GM18505 (cell line): ENCODE data around the gene SNX3.

ENCODE experiments used
- ATAC-seq: cut with Tn5 transposase; IDR thresholded peaks from one replicate; pipeline ENCODE4 v1.9.1; 2021; ENCODE audit not compliant: unreplicated experiment
- POLR2A ChIP-seq: IDR thresholded peaks from 4 replicates; pipeline ENCODE4 v1.6.1; 2011; ENCODE audit warnings: borderline replicate concordance; ENCODE audit not compliant: insufficient read depth, insufficient read length; ENCODE audit errors: extremely low read depth

Gene SNX3

GRCh38 chr6:108203189-108204112 lies 57.4 kb downstream of the SNX3 start:
- no peak for TF ChIP-seq POLR2A
- ATAC-seq, result no peak

DNA sequence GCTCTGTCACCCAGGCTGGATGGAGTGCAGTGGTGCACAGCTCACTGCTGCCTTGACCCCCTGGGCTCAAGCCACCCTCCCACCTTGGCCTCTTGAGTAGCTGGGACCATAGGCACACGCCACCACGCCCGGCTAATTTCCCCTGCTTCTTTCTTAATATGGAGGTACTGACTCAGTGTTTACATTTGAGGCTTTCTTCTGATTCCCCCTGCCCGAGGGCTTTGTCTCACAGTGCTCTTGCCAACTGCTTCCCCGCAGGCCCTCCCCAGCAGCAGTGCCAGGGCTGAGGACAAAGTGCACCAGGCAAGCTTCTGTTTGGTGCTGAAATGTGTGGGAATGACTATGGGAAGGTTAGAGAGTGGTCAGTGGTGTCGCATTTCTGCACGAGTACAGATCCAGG lies 60.2 kb downstream of the SNX3 start:
- TF ChIP-seq POLR2A, result no peak
- no peak for ATAC-seq

DNA sequence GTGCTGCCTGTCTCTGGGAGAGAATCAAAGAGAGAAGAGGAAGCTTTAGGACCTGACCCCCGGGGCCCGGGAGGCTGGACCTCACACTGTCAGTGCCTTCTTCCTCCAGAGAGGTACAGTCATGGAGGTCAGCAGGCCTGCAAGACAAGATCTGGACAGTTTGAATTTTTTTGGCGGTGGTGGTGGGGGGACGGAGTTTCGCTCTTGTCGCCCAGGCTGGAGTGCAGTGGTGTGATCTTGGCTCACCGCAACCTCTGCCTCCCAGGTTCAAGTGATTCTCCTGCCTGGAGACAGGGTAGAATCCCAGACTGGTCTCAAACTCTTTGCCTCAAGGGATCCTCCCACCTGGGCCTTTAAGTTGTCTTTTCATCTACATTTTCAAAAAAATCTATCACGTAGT lies 60.7 kb downstream of the SNX3 start:
- no peak for TF ChIP-seq POLR2A
- no peak for ATAC-seq

DNA sequence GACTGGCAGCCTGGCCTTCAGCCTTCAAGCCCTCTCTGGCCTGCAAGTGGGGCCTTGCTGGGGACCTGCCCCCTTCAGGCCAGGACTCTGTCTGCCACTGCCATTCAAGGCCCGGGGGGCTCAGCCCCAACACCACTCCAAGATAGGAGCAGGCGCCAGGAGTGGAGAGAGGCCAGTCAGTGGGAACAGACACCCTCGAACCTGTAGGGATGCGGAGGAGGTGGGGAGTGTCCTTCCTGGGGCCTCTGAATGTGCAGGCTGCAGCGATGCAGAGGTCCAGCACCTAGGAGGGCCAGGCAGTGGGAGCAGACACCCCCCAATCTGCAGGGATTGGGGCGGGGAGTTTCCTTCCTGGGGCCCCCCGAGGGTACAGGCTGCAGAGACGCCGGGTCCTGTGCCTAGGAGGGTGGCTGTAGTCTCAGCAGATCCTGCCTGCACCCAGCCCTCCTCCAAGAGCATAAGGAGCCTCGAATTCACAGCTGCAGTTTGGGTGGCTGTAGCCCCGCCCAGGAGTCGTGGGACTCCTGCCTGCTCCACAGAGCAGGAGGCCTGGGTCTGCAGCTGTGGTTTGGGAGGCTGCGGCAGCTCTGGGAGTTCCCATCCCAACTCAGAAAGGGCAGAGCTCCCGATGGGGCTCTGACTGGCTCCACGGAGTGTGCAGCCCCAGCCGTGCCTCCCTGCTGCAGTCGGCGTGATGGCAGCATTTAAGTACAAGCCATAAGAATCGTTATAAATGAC lies 61.9 kb downstream of the SNX3 start:
- no peak for ATAC-seq
- no peak for TF ChIP-seq POLR2A

- no peak for ATAC-seq
- TF ChIP-seq POLR2A, result no peak
Observed at GRCh38 chr6:108195209-108195608, 65.6 kb downstream of the SNX3 start.

GRCh38 chr6:108194503-108194902 lies 66.3 kb downstream of the SNX3 start:
- ATAC-seq, result no peak
- TF ChIP-seq POLR2A, result no peak

DNA sequence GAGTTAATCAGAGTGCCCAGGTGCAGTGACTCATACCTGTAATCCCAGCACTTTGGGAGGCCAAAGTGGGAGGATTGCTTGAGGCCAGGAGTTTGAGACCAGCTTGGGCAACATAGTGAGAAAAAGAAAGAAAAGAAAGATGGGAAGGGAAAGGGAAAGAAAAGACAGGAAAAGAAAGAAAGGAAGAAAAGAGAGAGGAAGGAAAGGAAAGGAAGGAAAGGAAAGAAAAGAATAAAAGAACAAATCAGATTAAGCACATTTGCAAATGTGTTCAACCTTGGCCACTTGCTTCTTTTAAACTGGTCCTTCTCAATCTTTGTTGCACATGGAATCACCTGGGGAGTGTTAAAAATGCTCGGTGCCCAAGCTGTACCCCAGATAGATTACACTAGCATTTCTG lies 67.0 kb downstream of the SNX3 start:
- no peak for ATAC-seq
- TF ChIP-seq POLR2A, result no peak

DNA sequence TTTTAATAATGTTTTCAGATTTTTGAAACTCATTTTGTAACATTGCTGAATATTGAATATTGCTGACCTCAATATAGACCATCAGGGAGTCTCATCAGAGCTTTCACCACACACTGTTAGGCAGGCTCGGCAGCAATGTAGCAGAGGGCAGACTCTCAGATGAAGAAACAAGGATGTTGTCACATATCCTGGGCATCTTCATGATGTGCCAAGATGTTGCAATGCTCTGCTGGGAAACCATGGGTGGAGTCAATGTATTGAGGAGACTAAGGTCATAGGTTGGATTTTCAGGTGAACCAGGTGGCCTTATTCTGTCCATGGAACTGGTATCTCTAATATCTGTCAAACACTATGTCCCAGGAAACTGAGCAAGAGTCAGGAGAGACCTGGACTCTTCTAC lies 67.7 kb downstream of the SNX3 start:
- no peak for TF ChIP-seq POLR2A
- ATAC-seq, result no peak

- TF ChIP-seq POLR2A, result no peak
- ATAC-seq, result no peak
Observed at GRCh38 chr6:108187519-108187918, 73.3 kb downstream of the SNX3 start.

- no peak for TF ChIP-seq POLR2A
- no peak for ATAC-seq
Observed at GRCh38 chr6:108186226-108186625, 74.6 kb downstream of the SNX3 start.

DNA sequence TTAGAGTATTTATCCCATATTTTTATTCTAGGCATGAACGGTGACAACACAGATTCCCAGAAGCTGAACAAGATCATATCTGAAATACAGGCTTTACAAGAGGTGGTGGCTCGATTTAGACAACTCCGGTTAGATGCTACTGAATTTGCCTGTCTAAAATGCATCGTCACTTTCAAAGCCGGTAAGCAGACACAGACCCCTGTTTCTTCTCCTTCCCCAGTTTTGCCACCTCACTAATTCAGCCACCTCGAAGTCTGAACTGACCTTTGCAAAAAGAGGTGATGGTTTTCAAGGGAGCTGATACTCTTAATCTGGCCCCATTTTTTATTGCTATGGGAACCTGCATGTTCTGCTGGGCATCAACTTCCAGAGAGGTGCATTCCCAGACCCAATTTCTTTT lies 80.1 kb downstream of the SNX3 start:
- no peak for ATAC-seq
- TF ChIP-seq POLR2A, result no peak

DNA sequence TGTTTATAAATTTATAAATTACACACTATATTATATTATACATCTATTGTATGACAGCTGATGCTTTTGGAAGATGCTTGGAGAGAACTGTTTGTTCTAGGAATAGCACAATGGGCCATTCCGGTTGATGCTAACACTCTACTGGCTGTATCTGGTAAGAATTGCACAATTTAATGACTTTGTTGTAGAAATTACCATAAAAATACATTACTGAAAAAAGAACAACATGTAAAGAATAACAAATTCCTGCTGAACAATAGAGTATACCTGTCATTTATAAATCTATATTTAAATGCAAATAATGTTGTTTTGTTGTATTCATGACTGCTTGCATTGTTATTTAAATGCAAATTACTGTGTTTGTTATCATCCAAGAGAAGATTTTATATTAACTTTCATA lies 80.6 kb downstream of the SNX3 start:
- no peak for TF ChIP-seq POLR2A
- no peak for ATAC-seq

GRCh38 chr6:108179741-108180140 lies 81.1 kb downstream of the SNX3 start:
- no peak for ATAC-seq
- TF ChIP-seq POLR2A, result no peak
